Activated T-cell treated with anti-CD3 and anti-CD28 coated beads, Interleukin-2, amount 50 U/mL, for 72 hours (primary cell): ENCODE measurements around the gene SYNDIG1. TPM values are rescaled to one million over a fixed set of nuclear protein-coding genes. Genes with fewer than 3 reads are reported as not detected.
"Not testable (repeated sequence)": the region's sequence is repeated elsewhere in the genome, so short reads cannot be mapped to it uniquely, and the experiment has no call there.

Experiments
- ATAC-seq, 2 donors: fragments of 150-1000 bp; cut with Tn5 transposase; replicated peaks in 1 of 2; 2 replicates each; pipeline ENCODE4 v1.10.0; 2021; ENCODE audit warnings: moderate library complexity in 2 of 2, mild to moderate bottlenecking in 1 of 2
- DNase-seq, 2 donors: peaks; one replicate each; pipeline ENCODE4 v3.0.0; 2021 to 2022; ENCODE audit warnings: mixed read lengths in 1 of 2
- H3K27ac Mint-ChIP-seq: one replicate; pipeline ENCODE4 v1.8.0; 2022; ENCODE audit warnings: mild to moderate bottlenecking, moderate library complexity, mixed read lengths
- H3K27me3 Mint-ChIP-seq: one replicate; pipeline ENCODE4 v1.8.0; 2022; ENCODE audit warnings: low read depth, mixed read lengths
- H3K36me3 Mint-ChIP-seq, 2 donors: one replicate each; pipeline ENCODE4 v1.8.0; 2022; ENCODE audit warnings: mixed read lengths in 2 of 2, mild to moderate bottlenecking in 1 of 2; ENCODE audit not compliant: insufficient read depth in 2 of 2
- H3K4me1 Mint-ChIP-seq: one replicate; pipeline ENCODE4 v1.8.0; 2022; ENCODE audit warnings: low read depth, mixed read lengths
- H3K4me3 Mint-ChIP-seq, 2 donors: one replicate each; pipeline ENCODE4 v1.8.0; 2022; ENCODE audit warnings: mild to moderate bottlenecking in 2 of 2, mixed read lengths in 2 of 2, moderate library complexity in 2 of 2
- H3K9me3 Mint-ChIP-seq, 2 donors: one replicate each; pipeline ENCODE4 v1.8.0; 2022; ENCODE audit warnings: mixed read lengths in 2 of 2
- total RNA-seq, 2 donors: library from RNA; stranded (reverse); gene quantifications; one replicate each; pipeline ENCODE4 v1.2.3, GENCODE V29; 2022

SYNDIG1 gene
- total RNA-seq, 2 donors from 2014 or later: not detected

- no peaks in the 10 kb centered on the region for H3K27me3 Mint-ChIP-seq
- no peaks in the 10 kb centered on the region for H3K9me3 Mint-ChIP-seq
- H3K36me3 Mint-ChIP-seq: no peaks in the 10 kb centered on the region
- no peak for DNase-seq
- no peaks in the 10 kb centered on the region for H3K4me1 Mint-ChIP-seq
- no peak for ATAC-seq
- H3K27ac Mint-ChIP-seq: no peak overlapping the region
- H3K4me3 Mint-ChIP-seq: no peak overlapping the region
Observed at GRCh38 chr20:24494460-24494920, 25.1 kb downstream of the SYNDIG1 start.

- no peak for ATAC-seq
- no peak overlapping the region for H3K27ac Mint-ChIP-seq
- no peak overlapping the region for H3K4me3 Mint-ChIP-seq
- no peak for DNase-seq
- no peaks in the 10 kb centered on the region for H3K36me3 Mint-ChIP-seq
- H3K4me1 Mint-ChIP-seq: no peaks in the 10 kb centered on the region
- H3K9me3 Mint-ChIP-seq: no peaks in the 10 kb centered on the region
- no peaks in the 10 kb centered on the region for H3K27me3 Mint-ChIP-seq
Observed at GRCh38 chr20:24495266-24495665, 25.8 kb downstream of the SYNDIG1 start.

GRCh38 chr20:24497851-24498250, 28.4 kb downstream of the SYNDIG1 start:
- no peaks in the 10 kb centered on the region for H3K27me3 Mint-ChIP-seq
- no peak overlapping the region for H3K27ac Mint-ChIP-seq
- no peaks in the 10 kb centered on the region for H3K4me1 Mint-ChIP-seq
- no peaks in the 10 kb centered on the region for H3K9me3 Mint-ChIP-seq
- H3K36me3 Mint-ChIP-seq: no peaks in the 10 kb centered on the region
- DNase-seq: no peak
- H3K4me3 Mint-ChIP-seq: no peak overlapping the region
- ATAC-seq: no peak

- no peaks in the 10 kb centered on the region for H3K4me1 Mint-ChIP-seq
- H3K9me3 Mint-ChIP-seq: no peaks in the 10 kb centered on the region
- ATAC-seq: no peak
- no peak overlapping the region for H3K27ac Mint-ChIP-seq
- no peaks in the 10 kb centered on the region for H3K36me3 Mint-ChIP-seq
- DNase-seq: no peak
- no peak overlapping the region for H3K4me3 Mint-ChIP-seq
- H3K27me3 Mint-ChIP-seq: no peaks in the 10 kb centered on the region
Observed at GRCh38 chr20:24498641-24499040, 29.2 kb downstream of the SYNDIG1 start.

- Mint-ChIP-seq H3K36me3 (no peaks in the 10 kb centered on the region), H3K27me3 (no peaks in the 10 kb centered on the region), H3K4me3 (no peak overlapping the region), H3K27ac (no peak overlapping the region), H3K4me1 (no peaks in the 10 kb centered on the region), H3K9me3 (no peaks in the 10 kb centered on the region)
- ATAC-seq (no peak), DNase-seq (no peak)
Observed at GRCh38 chr20:24499472-24499871, 30.0 kb downstream of the SYNDIG1 start.

GRCh38 chr20:24501764-24502556, 32.5 kb downstream of the SYNDIG1 start:
- Mint-ChIP-seq H3K36me3 (no peaks in the 10 kb centered on the region), H3K27ac (no peak overlapping the region), H3K27me3 (no peaks in the 10 kb centered on the region), H3K4me3 (no peak overlapping the region), H3K9me3 (no peaks in the 10 kb centered on the region), H3K4me1 (no peaks in the 10 kb centered on the region)
- ATAC-seq (no peak), DNase-seq (no peak)

DNA sequence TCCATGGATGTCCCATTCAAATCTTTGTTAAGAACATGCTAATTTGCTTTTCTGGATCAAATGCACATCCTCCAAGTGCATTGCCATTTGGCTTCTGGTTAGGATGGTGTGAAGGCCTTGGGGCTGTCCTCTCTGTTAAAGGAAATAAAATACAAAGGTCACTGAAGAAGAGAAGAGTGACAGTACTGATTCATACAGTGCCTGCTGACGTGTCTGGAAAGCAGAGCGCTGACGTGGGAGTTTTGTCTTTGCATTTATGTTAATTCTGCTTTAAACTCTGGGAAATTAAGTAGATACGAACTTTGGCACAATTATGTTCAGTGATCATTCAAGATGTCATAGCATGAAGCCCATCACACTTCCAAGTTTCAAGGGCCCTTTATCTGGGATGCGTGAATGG, 33.2 kb downstream of the SYNDIG1 start:
- Mint-ChIP-seq H3K4me3 (no peak overlapping the region), H3K27ac (no peak overlapping the region), H3K9me3 (no peaks in the 10 kb centered on the region), H3K4me1 (no peaks in the 10 kb centered on the region), H3K27me3 (no peaks in the 10 kb centered on the region), H3K36me3 (no peaks in the 10 kb centered on the region)
- ATAC-seq: no peak
- no peak for DNase-seq

- H3K4me3 Mint-ChIP-seq: no peak overlapping the region
- no peak overlapping the region for H3K27ac Mint-ChIP-seq
- no peak for ATAC-seq
- H3K4me1 Mint-ChIP-seq: no peaks in the 10 kb centered on the region
- H3K36me3 Mint-ChIP-seq: no peaks in the 10 kb centered on the region
- no peaks in the 10 kb centered on the region for H3K9me3 Mint-ChIP-seq
- H3K27me3 Mint-ChIP-seq: no peaks in the 10 kb centered on the region
- DNase-seq: no peak
Observed at GRCh38 chr20:24503352-24503931, 34.0 kb downstream of the SYNDIG1 start.

- no peak for DNase-seq
- H3K36me3 Mint-ChIP-seq: no peaks in the 10 kb centered on the region
- ATAC-seq: no peak
- H3K4me1 Mint-ChIP-seq: no peaks in the 10 kb centered on the region
- no peaks in the 10 kb centered on the region for H3K27me3 Mint-ChIP-seq
- no peak overlapping the region for H3K4me3 Mint-ChIP-seq
- H3K27ac Mint-ChIP-seq: no peak overlapping the region
- no peaks in the 10 kb centered on the region for H3K9me3 Mint-ChIP-seq
Observed at GRCh38 chr20:24504331-24505285, 35.2 kb downstream of the SYNDIG1 start.

DNA sequence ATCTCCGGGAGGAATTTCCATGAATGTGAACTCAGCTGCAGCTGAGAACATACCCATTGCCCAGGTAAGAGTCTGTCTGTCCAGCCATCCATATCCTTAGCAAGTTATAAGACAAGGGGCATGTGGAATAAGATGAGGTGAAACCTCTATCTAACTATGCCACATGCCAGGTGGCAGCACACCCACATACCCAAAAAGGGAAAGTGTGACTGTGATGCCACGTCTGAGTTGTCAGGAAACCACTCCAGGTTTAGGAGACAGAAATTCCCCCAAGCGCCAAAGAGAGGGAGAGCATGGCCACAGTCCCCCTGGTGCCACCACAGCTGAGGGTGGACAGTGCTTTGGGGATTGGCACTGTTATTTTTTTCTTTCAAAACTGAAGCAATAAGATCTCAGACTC, 36.7 kb downstream of the SYNDIG1 start:
- H3K9me3 Mint-ChIP-seq: no peaks in the 10 kb centered on the region
- DNase-seq (no peak), ATAC-seq (no peak)
- H3K27me3 Mint-ChIP-seq: no peaks in the 10 kb centered on the region
- H3K4me3 Mint-ChIP-seq: no peak overlapping the region
- H3K4me1 Mint-ChIP-seq: no peaks in the 10 kb centered on the region
- no peak overlapping the region for H3K27ac Mint-ChIP-seq
- no peaks in the 10 kb centered on the region for H3K36me3 Mint-ChIP-seq

DNA sequence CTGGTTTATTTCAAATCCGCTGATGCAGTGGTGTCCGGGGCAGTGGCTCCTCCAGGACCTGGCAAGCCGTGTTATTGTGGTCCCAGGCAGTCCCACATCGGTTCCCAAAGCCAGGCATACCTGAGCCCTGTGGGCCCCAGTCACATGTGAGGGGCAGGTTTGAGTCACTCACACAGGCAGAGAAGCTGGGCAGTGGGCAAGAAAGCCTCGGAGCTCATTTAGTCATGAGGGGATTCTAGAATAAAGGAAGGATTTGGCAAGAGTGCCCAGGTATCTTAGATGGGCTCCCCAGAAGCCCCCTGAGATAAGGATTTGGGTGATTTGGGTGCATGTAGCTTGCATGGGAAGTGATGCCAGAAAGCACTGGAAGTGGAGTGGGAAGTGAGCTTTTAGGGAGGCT, 37.3 kb downstream of the SYNDIG1 start:
- ATAC-seq (no peak), DNase-seq (no peak)
- no peak overlapping the region for H3K27ac Mint-ChIP-seq
- H3K9me3 Mint-ChIP-seq: no peaks in the 10 kb centered on the region
- no peak overlapping the region for H3K4me3 Mint-ChIP-seq
- no peaks in the 10 kb centered on the region for H3K4me1 Mint-ChIP-seq
- H3K36me3 Mint-ChIP-seq: no peaks in the 10 kb centered on the region
- no peaks in the 10 kb centered on the region for H3K27me3 Mint-ChIP-seq

DNA sequence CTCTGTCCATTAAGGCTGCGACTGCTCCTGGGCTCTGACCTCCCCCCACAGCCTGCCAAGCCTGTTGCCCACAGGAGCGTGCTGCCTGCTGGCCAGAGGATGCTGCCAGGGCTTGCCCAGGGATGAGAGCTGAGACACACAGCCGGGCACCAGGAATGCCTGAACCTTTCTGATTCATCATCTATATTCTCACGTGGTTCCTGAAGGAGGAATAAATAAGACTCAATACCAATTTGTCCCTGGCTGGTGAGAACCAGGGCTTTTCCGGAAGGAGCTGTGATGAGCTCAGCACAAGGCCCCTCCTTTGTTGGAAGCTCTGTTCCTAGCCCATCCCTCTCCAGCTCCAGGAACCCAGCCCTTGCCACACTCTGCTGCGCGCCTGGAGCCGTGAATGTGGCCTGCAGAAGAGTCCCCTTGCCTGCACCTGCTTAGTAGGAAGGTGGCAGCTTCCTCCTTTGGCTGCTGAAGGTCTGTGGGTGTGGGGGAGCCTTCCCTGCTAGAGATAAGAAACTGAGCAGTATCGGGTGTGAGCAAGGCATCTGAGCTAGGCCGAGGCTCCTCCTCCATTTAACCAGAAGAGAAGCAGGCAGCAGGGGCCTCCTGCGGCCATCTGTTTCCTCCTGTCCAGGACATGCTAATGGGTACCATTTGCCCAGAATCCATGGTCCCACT, 37.9 kb downstream of the SYNDIG1 start:
- no peak for ATAC-seq
- H3K27ac Mint-ChIP-seq: no peak overlapping the region

GRCh38 chr20:24512441-24512840, 43.0 kb downstream of the SYNDIG1 start:
- not testable (repeated sequence) for H3K27ac Mint-ChIP-seq, H3K4me1 Mint-ChIP-seq, ATAC-seq, H3K27me3 Mint-ChIP-seq, H3K4me3 Mint-ChIP-seq, DNase-seq, H3K9me3 Mint-ChIP-seq, H3K36me3 Mint-ChIP-seq

More for the DNA sequence above, 37.9 kb downstream of the SYNDIG1 start:
- H3K4me3 Mint-ChIP-seq: no peak overlapping the region
- no peaks in the 10 kb centered on the region for H3K27me3 Mint-ChIP-seq
- no peaks in the 10 kb centered on the region for H3K36me3 Mint-ChIP-seq
- no peak for DNase-seq
- H3K9me3 Mint-ChIP-seq: no peaks in the 10 kb centered on the region
- no peaks in the 10 kb centered on the region for H3K4me1 Mint-ChIP-seq
